ENCODE data around the gene MYO16. TPM values are rescaled to one million over a fixed set of nuclear protein-coding genes. Genes with fewer than 3 reads are reported as not detected.

Gene MYO16
- polyA plus RNA-seq, 1 donor from 2014 or later = 2.5 TPM

- H3K27ac ChIP-seq (ENCODE audit: low read length) = no peak overlapping the region
- no peak overlapping the region for H3K4me3 ChIP-seq (ENCODE audit: low read length)
- no peak overlapping the region for H2AFZ ChIP-seq (ENCODE audit: low read depth, low read length)
- no peak overlapping the region for H3K9ac ChIP-seq (ENCODE audit: low read length)
- H3K79me2 ChIP-seq (replicated peaks; ENCODE audit: insufficient read depth, low read length) = no peaks in the 10 kb centered on the region
- no peaks in the 10 kb centered on the region for H4K20me1 ChIP-seq (ENCODE audit: insufficient read depth)
- no peaks in the 10 kb centered on the region for H3K36me3 ChIP-seq (ENCODE audit: insufficient read depth, low read length)
- no peaks in the 10 kb centered on the region for H3K27me3 ChIP-seq (ENCODE audit: insufficient read depth, low read depth, low read length)
- TF ChIP-seq EZH2 (IDR thresholded peaks at IDR 0.05; ENCODE audit: borderline replicate concordance, insufficient read depth, low read length, poor library complexity, severe bottlenecking) (no peak), CTCF (IDR thresholded peaks at IDR 0.05; ENCODE audit: poor library complexity, severe bottlenecking) (no peak), SMC3 (conservative IDR thresholded peaks at IDR 0.05; ENCODE audit: poor library complexity) (no peak), RAD21 (conservative IDR thresholded peaks at IDR 0.05) (no peak), POLR2AphosphoS5 (IDR thresholded peaks at IDR 0.05) (no peak), TAF1 (IDR thresholded peaks at IDR 0.05; ENCODE audit: low read depth) (no peak), MXI1 (conservative IDR thresholded peaks at IDR 0.05; ENCODE audit: poor library complexity, severe bottlenecking) (no peak), EP300 (conservative IDR thresholded peaks at IDR 0.05; ENCODE audit: poor library complexity, severe bottlenecking) (no peak), REST (IDR thresholded peaks at IDR 0.05; ENCODE audit: borderline replicate concordance) (no peak)
- no peaks in the 10 kb centered on the region for H3K9me2 ChIP-seq (ENCODE audit: insufficient read depth, low read length)
- H3F3A ChIP-seq (ENCODE audit: insufficient read depth, low read length, poor library complexity, severe bottlenecking) = no peaks in the 10 kb centered on the region
- no peaks in the 10 kb centered on the region for H3K9me3 ChIP-seq (ENCODE audit: low read length)
- H3K4me2 ChIP-seq (ENCODE audit: low read length) = no peak overlapping the region
These were observed 292.7 kb downstream of the MYO16 start for GRCh38 chr13:108922108-108922507.

DNA sequence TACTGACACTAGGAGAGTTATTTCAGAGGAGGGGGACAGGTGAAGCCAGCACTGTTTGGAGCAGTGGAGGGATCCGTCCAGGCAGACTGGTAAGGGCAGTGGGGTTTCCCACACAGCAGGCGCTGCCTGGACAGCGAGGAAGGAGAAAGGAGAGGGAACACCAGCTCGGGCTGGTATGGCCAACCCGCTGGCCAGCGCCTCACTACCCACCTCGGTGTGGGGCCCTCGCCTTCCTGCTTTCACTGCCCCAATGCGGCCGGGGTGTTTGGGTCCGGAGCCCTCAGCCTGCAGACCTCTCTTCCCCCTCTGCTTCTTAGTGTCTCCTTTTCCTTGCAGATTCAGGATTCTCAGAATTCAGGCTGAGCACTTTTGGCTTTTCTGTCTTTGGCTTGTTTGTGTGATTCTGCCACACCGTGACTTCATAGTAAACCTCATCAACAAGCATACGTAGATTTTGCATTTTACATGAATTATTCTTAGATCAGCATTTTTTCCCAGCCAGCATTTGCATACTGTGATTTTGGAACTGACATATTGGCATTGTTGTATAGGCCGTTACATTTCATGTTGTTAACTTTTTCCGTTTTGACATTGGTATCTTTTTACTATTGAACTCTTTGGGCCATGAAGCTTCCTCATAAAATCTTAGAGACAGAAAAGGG lies 294.1 kb downstream of the MYO16 start:
- Histone ChIP-seq H3K4me2 (ENCODE audit: low read length) (no peak overlapping the region), H4K20me1 (ENCODE audit: insufficient read depth) (no peaks in the 10 kb centered on the region), H3K36me3 (ENCODE audit: insufficient read depth, low read length) (no peaks in the 10 kb centered on the region), H2AFZ (ENCODE audit: low read depth, low read length) (no peak overlapping the region), H3K27ac (ENCODE audit: low read length) (no peak overlapping the region), H3K4me3 (ENCODE audit: low read length) (no peak overlapping the region), H3K79me2 (replicated peaks; ENCODE audit: insufficient read depth, low read length) (no peaks in the 10 kb centered on the region), H3F3A (ENCODE audit: insufficient read depth, low read length, poor library complexity, severe bottlenecking) (no peaks in the 10 kb centered on the region), H3K27me3 (ENCODE audit: insufficient read depth, low read depth, low read length) (no peaks in the 10 kb centered on the region), H3K9me3 (ENCODE audit: low read length) (no peaks in the 10 kb centered on the region), H3K9ac (ENCODE audit: low read length) (no peak overlapping the region), H3K9me2 (ENCODE audit: insufficient read depth, low read length) (no peaks in the 10 kb centered on the region)
- TF ChIP-seq POLR2AphosphoS5 (IDR thresholded peaks at IDR 0.05) (no peak), MXI1 (conservative IDR thresholded peaks at IDR 0.05; ENCODE audit: poor library complexity, severe bottlenecking) (no peak), EP300 (conservative IDR thresholded peaks at IDR 0.05; ENCODE audit: poor library complexity, severe bottlenecking) (no peak), CTCF (IDR thresholded peaks at IDR 0.05; ENCODE audit: poor library complexity, severe bottlenecking) (no peak), TAF1 (IDR thresholded peaks at IDR 0.05; ENCODE audit: low read depth) (no peak), SMC3 (conservative IDR thresholded peaks at IDR 0.05; ENCODE audit: poor library complexity) (no peak), EZH2 (IDR thresholded peaks at IDR 0.05; ENCODE audit: borderline replicate concordance, insufficient read depth, low read length, poor library complexity, severe bottlenecking) (no peak), RAD21 (conservative IDR thresholded peaks at IDR 0.05) (no peak), REST (IDR thresholded peaks at IDR 0.05; ENCODE audit: borderline replicate concordance) (no peak)

All from neural cell (in vitro differentiated cells).